ENCODE results near the gene CXCR5.

CXCR5 gene

GRCh38 chr11:118877487-118878162 is 6.1 kb upstream of the CXCR5 start:
- DNase-seq (ENCODE audit: low spot score), result no peak

- no peak for DNase-seq (ENCODE audit: low spot score)
Measured at GRCh38 chr11:118878163-118878563, 5.5 kb upstream of the CXCR5 start.

- DNase-seq (ENCODE audit: low spot score), result no peak
Measured at GRCh38 chr11:118881228-118881627, 2.5 kb upstream of the CXCR5 start.

- DNase-seq (ENCODE audit: low spot score), result no peak
Measured at GRCh38 chr11:118882491-118882890, 1.2 kb upstream of the CXCR5 start.

- no peak for DNase-seq (ENCODE audit: low spot score)
Measured at GRCh38 chr11:118883004-118883367, 706 bp upstream of the CXCR5 start.

- no peak for DNase-seq (ENCODE audit: low spot score)
Measured at GRCh38 chr11:118884875-118885274, 1.2 kb downstream of the CXCR5 start.

- no peak for DNase-seq (ENCODE audit: low spot score)
Measured at GRCh38 chr11:118885319-118885718, 1.6 kb downstream of the CXCR5 start.

GRCh38 chr11:118885831-118886565 is 2.3 kb downstream of the CXCR5 start:
- no peak for DNase-seq (ENCODE audit: low spot score)

GRCh38 chr11:118886681-118887111 is 3.0 kb downstream of the CXCR5 start:
- DNase-seq (ENCODE audit: low spot score), result no peak

GRCh38 chr11:118887206-118887605 is 3.5 kb downstream of the CXCR5 start:
- DNase-seq (ENCODE audit: low spot score), result no peak

GRCh38 chr11:118888398-118888797 is 4.7 kb downstream of the CXCR5 start:
- no peak for DNase-seq (ENCODE audit: low spot score)

- peak; percentile 9 for DNase-seq (ENCODE audit: low spot score)
Measured at GRCh38 chr11:118889797-118890196, 6.1 kb downstream of the CXCR5 start.

- no peak for DNase-seq (ENCODE audit: low spot score)
Measured at GRCh38 chr11:118892514-118892913, 8.8 kb downstream of the CXCR5 start.

GRCh38 chr11:118892964-118893363 is 9.3 kb downstream of the CXCR5 start:
- no peak for DNase-seq (ENCODE audit: low spot score)

GRCh38 chr11:118893662-118894061 is 10.0 kb downstream of the CXCR5 start:
- DNase-seq (ENCODE audit: low spot score), result no peak

- DNase-seq (ENCODE audit: low spot score), result no peak
Measured at GRCh38 chr11:118894192-118894591, 10.5 kb downstream of the CXCR5 start.

GRCh38 chr11:118895093-118896039 is 11.7 kb downstream of the CXCR5 start:
- no peak for DNase-seq (ENCODE audit: low spot score)

GRCh38 chr11:118896472-118896913 is 12.8 kb downstream of the CXCR5 start:
- no peak for DNase-seq (ENCODE audit: low spot score)

GRCh38 chr11:118896921-118897591 is 13.4 kb downstream of the CXCR5 start:
- no peak for DNase-seq (ENCODE audit: low spot score)

GRCh38 chr11:118897721-118898310 is 14.1 kb downstream of the CXCR5 start:
- peak; percentile 13 for DNase-seq (ENCODE audit: low spot score)
